Fibroblast of gingiva (primary cell): Measurements from ENCODE around the gene TXK.

Source experiments
- DNase-seq: peaks from one replicate; pipeline ENCODE4 v3.0.0-alpha.2; 2011; ENCODE audit warnings: low read depth

The TXK gene

DNA sequence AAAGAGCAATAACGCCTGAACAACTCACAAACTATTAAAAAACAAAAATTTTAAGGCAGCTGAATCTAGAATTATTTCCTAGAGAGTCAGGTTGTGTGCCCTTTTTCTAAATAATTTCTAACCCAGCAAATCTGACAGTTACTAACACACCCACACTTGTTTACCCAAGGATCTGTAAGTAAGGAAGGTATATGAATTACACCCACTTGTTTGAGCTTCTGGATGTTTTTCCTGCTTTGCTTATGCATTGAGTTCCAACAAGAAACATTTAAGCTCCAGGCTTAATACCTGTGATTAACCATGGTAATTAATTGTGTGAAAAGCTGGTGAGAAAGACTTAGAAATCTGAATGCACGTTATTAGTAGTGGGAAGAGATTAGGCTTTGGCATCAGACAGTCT lies 115.9 kb downstream of the TXK start:
- DNase-seq: no peak

- DNase-seq: peak; percentile 11
These were observed 116.9 kb downstream of the TXK start for GRCh38 chr4:48017108-48017571.
